Forelimb muscle (tissue), 1 donor: ENCODE data around the gene AGBL4. TPM values are rescaled to one million over a fixed set of nuclear protein-coding genes. Genes with fewer than 3 reads are reported as not detected.

Experiments used
- DNase-seq: peaks from one replicate; pipeline ENCODE4 v3.0.0-alpha.2; 2013; ENCODE audit warnings: low read depth
- polyA plus RNA-seq: library from polyadenylated mRNA; unstranded; fragments of 120-200 nt; gene quantifications from one replicate; pipeline ENCODE4 v1.2.1, GENCODE V29; 2013; ENCODE audit not compliant: insufficient read length

Gene AGBL4
- polyA plus RNA-seq, 1 donor: 0.15 TPM

- no peak for DNase-seq
These were observed 1134.1 kb downstream of the AGBL4 start for GRCh38 chr1:48889615-48890014.

GRCh38 chr1:48889082-48889481, 1134.7 kb downstream of the AGBL4 start:
- DNase-seq: no peak

GRCh38 chr1:48887796-48888195, 1136.0 kb downstream of the AGBL4 start:
- no peak for DNase-seq

GRCh38 chr1:48882020-48882419, 1141.7 kb downstream of the AGBL4 start:
- no peak for DNase-seq

- DNase-seq: no peak
These were observed 1145.4 kb downstream of the AGBL4 start for GRCh38 chr1:48878191-48878940.

GRCh38 chr1:48876330-48876785, 1147.4 kb downstream of the AGBL4 start:
- DNase-seq: no peak

- DNase-seq: no peak
These were observed 1148.0 kb downstream of the AGBL4 start for GRCh38 chr1:48875552-48876329.

- no peak for DNase-seq
These were observed 1149.8 kb downstream of the AGBL4 start for GRCh38 chr1:48873944-48874343.

GRCh38 chr1:48870596-48870995, 1153.2 kb downstream of the AGBL4 start:
- DNase-seq: peak; percentile 1

- DNase-seq: no peak
These were observed 1154.4 kb downstream of the AGBL4 start for GRCh38 chr1:48869116-48869893.

- DNase-seq: no peak
These were observed 1158.8 kb downstream of the AGBL4 start for GRCh38 chr1:48864913-48865312.

- no peak for DNase-seq
These were observed 1164.3 kb downstream of the AGBL4 start for GRCh38 chr1:48859456-48859855.

- no peak for DNase-seq
These were observed 1165.4 kb downstream of the AGBL4 start for GRCh38 chr1:48858200-48858920.

GRCh38 chr1:48853006-48853405, 1170.7 kb downstream of the AGBL4 start:
- DNase-seq: no peak

GRCh38 chr1:48851638-48852037, 1172.1 kb downstream of the AGBL4 start:
- no peak for DNase-seq

GRCh38 chr1:48848035-48848434, 1175.7 kb downstream of the AGBL4 start:
- no peak for DNase-seq

GRCh38 chr1:48846441-48846840, 1177.3 kb downstream of the AGBL4 start:
- no peak for DNase-seq

- DNase-seq: no peak
These were observed 1179.6 kb downstream of the AGBL4 start for GRCh38 chr1:48844187-48844586.

GRCh38 chr1:48841966-48842365, 1181.8 kb downstream of the AGBL4 start:
- DNase-seq: no peak

GRCh38 chr1:48841461-48841860, 1182.3 kb downstream of the AGBL4 start:
- DNase-seq: no peak

GRCh38 chr1:48831120-48831978, 1192.4 kb downstream of the AGBL4 start:
- no peak for DNase-seq
